Measurements from ENCODE around the gene SP140L. TPM values are rescaled to one million over a fixed set of nuclear protein-coding genes. Genes with fewer than 3 reads are reported as not detected.

SP140L gene
- total RNA-seq, 2 donors from 2014 or later = 0.82 to 2.9 TPM

GRCh38 chr2:230382108-230382507 lies 55.1 kb downstream of the SP140L start:
- H3K36me3 Mint-ChIP-seq (ENCODE audit: low read depth) = no peaks in the 10 kb centered on the region
- Histone ChIP-seq H3K9ac (ENCODE audit: extremely low read depth, low read length, poor library complexity, severe bottlenecking) (no peak overlapping the region), H3K4me3 (ENCODE audit: low read length) (no peak overlapping the region), H3K9me3 (ENCODE audit: control insufficient read depth, low read length) (no peaks in the 10 kb centered on the region), H3K36me3 (ENCODE audit: control insufficient read depth, insufficient read depth, low read length) (no peaks in the 10 kb centered on the region), H3K4me1 (ENCODE audit: control insufficient read depth, insufficient read depth, low read length) (no peaks in the 10 kb centered on the region), H3K27ac (ENCODE audit: low read depth, low read length) (no peak overlapping the region), H3K27me3 (ENCODE audit: control insufficient read depth, insufficient read depth, low read length, poor library complexity, severe bottlenecking) (no peaks in the 10 kb centered on the region)
- no peak for TF ChIP-seq CTCF (conservative IDR thresholded peaks at IDR 0.05)
- DNase-seq = no peak
- H3K27ac Mint-ChIP-seq = no peak overlapping the region
- H3K27me3 Mint-ChIP-seq (ENCODE audit: insufficient read depth) = no peaks in the 10 kb centered on the region
- H3K9me3 Mint-ChIP-seq = no peaks in the 10 kb centered on the region
- no peak overlapping the region for H3K4me3 Mint-ChIP-seq
- WGBS, 2 experiments (ENCODE audit: insufficient coverage in 1 of 2, insufficient read length in 1 of 2) = 95 to 100% methylated on average over 2 of the region's 2 CpGs
- H3K4me1 Mint-ChIP-seq = peaks cover 11% of the 10 kb centered on the region

GRCh38 chr2:230383453-230383852 lies 56.5 kb downstream of the SP140L start:
- DNase-seq = no peak
- H3K36me3 Mint-ChIP-seq (ENCODE audit: low read depth) = no peaks in the 10 kb centered on the region
- TF ChIP-seq CTCF (conservative IDR thresholded peaks at IDR 0.05) = no peak
- 90 to 91% methylated on average over 5 of the region's 5 CpGs for WGBS, 2 experiments (ENCODE audit: insufficient coverage in 1 of 2, insufficient read length in 1 of 2)
- Histone ChIP-seq H3K9ac (ENCODE audit: extremely low read depth, low read length, poor library complexity, severe bottlenecking) (no peak overlapping the region), H3K36me3 (ENCODE audit: control insufficient read depth, insufficient read depth, low read length) (no peaks in the 10 kb centered on the region), H3K27ac (ENCODE audit: low read depth, low read length) (no peak overlapping the region), H3K4me1 (ENCODE audit: control insufficient read depth, insufficient read depth, low read length) (no peaks in the 10 kb centered on the region), H3K9me3 (ENCODE audit: control insufficient read depth, low read length) (no peaks in the 10 kb centered on the region), H3K27me3 (ENCODE audit: control insufficient read depth, insufficient read depth, low read length, poor library complexity, severe bottlenecking) (no peaks in the 10 kb centered on the region), H3K4me3 (ENCODE audit: low read length) (no peak overlapping the region)
- no peaks in the 10 kb centered on the region for H3K9me3 Mint-ChIP-seq
- peaks cover 14% of the 10 kb centered on the region for H3K4me1 Mint-ChIP-seq
- H3K27me3 Mint-ChIP-seq (ENCODE audit: insufficient read depth) = no peaks in the 10 kb centered on the region
- H3K4me3 Mint-ChIP-seq = no peak overlapping the region
- no peak overlapping the region for H3K27ac Mint-ChIP-seq

- Histone ChIP-seq H3K9me3 (ENCODE audit: control insufficient read depth, low read length) (no peaks in the 10 kb centered on the region), H3K36me3 (ENCODE audit: control insufficient read depth, insufficient read depth, low read length) (no peaks in the 10 kb centered on the region), H3K4me3 (ENCODE audit: low read length) (no peak overlapping the region), H3K4me1 (ENCODE audit: control insufficient read depth, insufficient read depth, low read length) (peaks cover 5% of the 10 kb centered on the region), H3K27me3 (ENCODE audit: control insufficient read depth, insufficient read depth, low read length, poor library complexity, severe bottlenecking) (no peaks in the 10 kb centered on the region), H3K9ac (ENCODE audit: extremely low read depth, low read length, poor library complexity, severe bottlenecking) (no peak overlapping the region), H3K27ac (ENCODE audit: low read depth, low read length) (no peak overlapping the region)
- WGBS, 2 experiments (ENCODE audit: insufficient coverage in 1 of 2, insufficient read length in 1 of 2) = 90 to 97% methylated on average over 6 of the region's 6 CpGs
- no peak overlapping the region for H3K4me3 Mint-ChIP-seq
- peaks cover under 1% of the 10 kb centered on the region for H3K27me3 Mint-ChIP-seq (ENCODE audit: insufficient read depth)
- no peaks in the 10 kb centered on the region for H3K36me3 Mint-ChIP-seq (ENCODE audit: low read depth)
- DNase-seq = no peak
- no peaks in the 10 kb centered on the region for H3K9me3 Mint-ChIP-seq
- TF ChIP-seq CTCF (conservative IDR thresholded peaks at IDR 0.05) = no peak
- H3K4me1 Mint-ChIP-seq = peaks cover 26% of the 10 kb centered on the region
- no peak overlapping the region for H3K27ac Mint-ChIP-seq
Measured at GRCh38 chr2:230384986-230385385, 58.0 kb downstream of the SP140L start.
